ENCODE results near the gene OR1F1.
"Not testable (repeated sequence)": the region's sequence is repeated elsewhere in the genome, so short reads cannot be mapped to it uniquely, and the experiment has no call there.

OR1F1 gene

DNA sequence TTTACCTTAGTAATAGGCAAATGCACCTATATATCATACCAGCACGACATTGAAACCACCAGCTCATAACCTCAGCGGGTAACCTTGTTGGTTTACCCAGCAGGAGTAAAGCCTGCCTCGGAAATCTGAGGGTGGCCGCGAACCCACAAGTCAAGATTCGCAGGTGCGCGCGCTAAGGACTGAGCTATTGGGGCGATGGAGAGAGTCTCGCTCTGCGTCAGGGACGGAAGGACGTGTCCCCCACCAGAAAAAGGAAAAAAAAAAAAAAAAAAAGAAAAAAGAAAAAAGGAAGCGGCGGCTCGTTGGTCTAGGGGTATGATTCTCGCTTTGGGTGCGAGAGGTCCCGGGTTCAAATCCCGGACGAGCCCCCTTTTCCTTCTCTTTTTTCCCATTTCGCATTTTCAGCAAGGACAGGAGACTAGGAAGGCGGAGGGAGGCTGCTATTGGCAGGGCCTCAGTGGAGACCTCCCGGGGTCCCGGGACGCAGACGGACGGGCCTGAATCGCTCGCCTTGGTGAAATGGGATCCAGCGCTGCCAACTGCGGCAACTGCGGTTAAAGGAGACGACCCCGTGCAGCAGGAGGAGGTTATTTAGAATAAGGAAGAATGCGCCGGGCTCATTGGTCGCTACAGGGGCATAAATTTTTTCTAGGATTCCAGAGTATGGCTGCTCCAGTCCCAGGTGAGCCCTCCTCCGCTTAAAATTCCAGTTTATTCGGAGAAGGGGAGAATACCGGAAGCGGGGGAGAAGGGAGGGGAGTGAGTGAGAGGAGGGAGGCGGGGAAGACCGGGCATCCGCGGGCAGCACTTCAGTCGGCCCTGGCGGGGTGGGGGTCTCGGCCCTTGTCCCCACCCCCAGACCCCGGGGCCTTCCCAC lies at the start of gene OR1F1:
TSS of gene OR1F1 (plus strand) at position 407 of the 877 bp plus-strand sequence.
- DNase-seq: peak; percentile 58

- DNase-seq: no peak
Measured at GRCh38 chr16:3138342-3138741, 49.7 kb upstream of the OR1F1 start.

- no peak for DNase-seq
Measured at GRCh38 chr16:3138823-3139426, 49.1 kb upstream of the OR1F1 start.

DNA sequence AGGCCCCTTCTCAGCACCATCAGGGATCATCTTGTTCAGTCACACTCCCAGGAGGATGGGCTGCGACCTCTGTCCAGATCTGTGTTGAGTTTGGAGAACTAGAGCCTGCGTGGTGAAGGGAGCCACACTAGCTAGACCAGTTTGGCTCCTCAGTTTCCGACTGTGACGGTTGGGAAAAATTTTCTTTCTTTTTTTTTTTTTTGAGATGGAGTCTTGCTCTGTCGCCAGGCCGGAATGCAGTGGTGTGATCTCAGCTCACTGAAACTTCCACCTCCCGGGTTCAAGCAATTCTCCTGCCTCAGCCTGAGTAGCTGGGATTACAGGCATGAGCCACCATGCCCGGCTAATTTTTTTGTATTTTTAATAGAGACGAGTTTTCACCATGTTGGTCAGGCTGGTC lies 48.4 kb upstream of the OR1F1 start:
- DNase-seq: not testable (repeated sequence)

DNA sequence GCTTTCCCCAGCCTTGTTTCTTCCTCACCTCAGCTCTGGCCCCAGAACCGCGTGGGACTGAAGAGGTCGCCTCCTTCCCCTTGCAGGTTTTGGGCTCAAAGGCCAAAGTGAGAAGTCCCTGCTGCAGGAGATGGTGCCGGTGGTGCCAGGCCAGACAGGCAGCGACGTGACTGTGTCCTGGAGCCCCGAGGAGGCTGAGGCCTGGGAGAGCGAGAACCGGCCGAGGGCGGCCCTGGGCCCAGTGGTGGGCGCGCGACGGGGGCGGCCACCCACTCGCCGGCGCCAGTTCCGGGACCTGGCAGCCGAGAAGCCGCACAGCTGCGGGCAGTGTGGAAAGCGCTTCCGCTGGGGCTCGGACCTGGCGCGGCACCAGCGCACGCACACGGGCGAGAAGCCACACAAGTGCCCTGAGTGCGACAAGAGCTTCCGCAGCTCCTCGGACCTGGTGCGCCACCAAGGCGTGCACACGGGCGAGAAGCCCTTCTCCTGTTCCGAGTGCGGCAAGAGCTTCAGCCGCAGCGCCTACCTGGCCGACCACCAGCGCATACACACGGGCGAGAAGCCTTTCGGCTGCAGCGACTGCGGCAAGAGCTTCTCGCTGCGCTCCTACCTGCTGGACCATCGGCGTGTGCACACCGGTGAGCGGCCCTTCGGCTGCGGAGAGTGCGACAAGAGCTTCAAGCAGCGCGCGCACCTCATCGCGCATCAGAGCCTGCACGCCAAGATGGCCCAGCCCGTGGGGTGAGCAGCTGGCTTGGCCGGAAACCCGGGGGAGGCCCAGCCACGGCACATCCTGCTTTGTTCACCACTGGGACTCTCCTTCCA lies 47.2 kb upstream of the OR1F1 start:
- DNase-seq: no peak

GRCh38 chr16:3141781-3142311 lies 46.2 kb upstream of the OR1F1 start:
- DNase-seq: no peak

GRCh38 chr16:3142327-3142726 lies 45.7 kb upstream of the OR1F1 start:
- DNase-seq: no peak

DNA sequence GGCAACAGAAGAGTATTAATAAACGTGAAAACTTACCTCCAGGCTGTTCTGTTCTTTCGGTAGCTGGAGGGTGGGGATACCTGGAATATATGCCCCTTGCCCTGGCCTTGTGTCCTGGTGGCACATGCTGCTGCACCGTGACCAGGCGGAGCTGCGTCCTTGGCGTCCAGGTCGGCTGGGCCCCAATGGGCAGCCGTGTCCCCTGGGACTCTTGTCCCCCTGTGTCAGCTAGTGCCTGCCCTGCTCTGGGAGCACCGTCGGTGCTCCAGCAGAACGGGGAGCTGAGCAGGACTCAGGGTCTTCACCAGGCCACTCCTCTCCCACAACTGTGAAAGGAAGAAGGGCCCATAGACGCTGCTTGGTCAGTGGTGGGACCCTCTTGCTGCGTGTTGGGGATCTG lies 45.2 kb upstream of the OR1F1 start:
- DNase-seq: no peak

DNA sequence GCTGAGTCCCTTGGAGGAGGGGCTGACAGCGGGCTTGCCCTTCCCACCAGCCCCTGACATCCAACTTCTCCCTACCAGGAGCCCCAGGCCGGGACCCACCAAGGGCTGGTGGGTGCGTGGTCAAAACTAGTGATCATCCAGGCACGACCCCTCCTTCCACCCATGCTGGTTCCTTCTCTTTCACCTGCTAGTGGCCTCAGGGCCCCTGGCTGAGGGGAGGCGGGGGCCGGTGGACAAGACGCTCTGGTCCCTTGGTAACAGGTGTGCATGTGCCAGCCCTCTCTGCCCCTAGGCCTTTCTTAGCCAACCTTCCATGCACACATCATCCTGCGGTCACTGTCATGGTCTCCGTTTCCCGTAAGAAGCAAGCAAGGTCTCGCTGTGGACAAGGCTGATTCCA lies 44.8 kb upstream of the OR1F1 start:
- DNase-seq: no peak

DNA sequence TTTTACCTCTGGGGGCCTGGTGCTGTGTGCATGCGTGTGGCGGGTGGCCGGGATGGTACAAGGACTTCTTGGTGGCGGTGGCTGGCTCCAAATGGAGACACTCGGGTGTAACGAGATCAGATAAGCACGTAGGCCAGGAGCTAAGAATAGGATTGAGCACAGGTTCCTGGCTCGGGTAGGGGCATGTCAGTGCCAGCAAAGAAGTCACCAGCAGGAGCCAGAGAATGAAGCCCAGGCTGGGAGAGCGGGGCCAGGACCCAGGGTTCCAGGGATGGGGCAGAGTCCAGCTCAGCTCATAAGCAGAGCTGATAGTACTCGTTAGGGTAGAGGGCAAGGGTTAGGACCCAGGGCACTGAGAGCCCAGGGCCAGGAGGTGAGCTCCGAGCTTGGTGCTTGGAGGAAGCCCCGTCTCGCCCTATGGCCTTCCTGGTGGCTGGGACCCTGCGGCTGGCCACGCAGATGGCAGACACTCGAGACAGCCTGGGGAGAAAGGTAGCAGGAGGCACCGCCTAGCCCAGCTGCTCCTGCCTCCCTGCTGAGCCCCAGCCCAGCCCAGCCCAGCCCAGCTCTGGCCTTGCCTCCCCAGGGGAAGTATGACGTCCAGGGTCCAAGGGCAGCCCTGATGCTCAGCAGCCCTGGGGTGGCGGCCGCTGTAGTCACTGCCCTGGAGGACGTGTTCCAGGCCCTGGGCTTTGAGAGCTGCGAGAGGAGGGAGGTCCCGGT lies 44.2 kb upstream of the OR1F1 start:
- no peak for DNase-seq

GRCh38 chr16:3144321-3144983 lies 43.6 kb upstream of the OR1F1 start:
- no peak for DNase-seq

DNA sequence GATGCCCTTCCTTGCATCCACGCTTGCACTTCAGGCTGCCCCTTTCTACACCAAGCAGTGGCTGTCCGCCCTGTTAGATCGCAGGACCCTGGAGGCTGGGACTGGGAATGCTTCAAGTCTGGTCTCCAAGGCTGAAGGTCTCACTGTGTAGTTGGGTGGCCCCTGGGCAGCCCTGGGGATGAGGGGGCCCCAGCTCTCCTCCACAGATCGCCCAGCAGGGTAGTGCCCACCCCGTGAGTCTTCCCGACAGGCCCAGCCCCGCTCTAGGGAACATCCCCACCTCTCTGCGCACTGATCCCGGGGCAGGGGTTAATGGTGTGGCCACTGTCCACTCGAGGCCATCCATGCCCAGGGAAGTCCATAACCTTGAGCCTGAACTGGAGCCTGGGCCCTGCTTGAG lies 42.9 kb upstream of the OR1F1 start:
- DNase-seq: no peak

DNA sequence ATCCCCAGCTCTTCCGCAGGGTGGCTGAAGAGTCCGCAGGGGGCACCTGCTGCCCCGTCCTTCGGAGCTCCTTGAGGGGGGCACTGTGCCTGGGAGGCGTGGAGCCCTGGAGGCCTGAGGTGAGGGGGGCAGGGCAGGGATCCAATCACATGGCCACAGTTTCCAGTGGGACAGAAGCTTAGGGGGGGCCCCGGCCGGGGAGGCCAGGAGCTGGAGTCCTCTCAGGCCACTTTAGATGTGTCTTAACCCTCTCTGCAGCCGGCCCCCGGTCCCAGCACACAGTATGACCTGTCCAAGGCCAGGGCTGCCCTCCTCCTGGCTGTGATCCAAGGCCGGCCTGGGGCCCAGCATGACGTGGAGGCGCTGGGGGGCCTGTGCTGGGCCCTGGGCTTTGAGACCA lies 42.3 kb upstream of the OR1F1 start:
- DNase-seq: no peak

DNA sequence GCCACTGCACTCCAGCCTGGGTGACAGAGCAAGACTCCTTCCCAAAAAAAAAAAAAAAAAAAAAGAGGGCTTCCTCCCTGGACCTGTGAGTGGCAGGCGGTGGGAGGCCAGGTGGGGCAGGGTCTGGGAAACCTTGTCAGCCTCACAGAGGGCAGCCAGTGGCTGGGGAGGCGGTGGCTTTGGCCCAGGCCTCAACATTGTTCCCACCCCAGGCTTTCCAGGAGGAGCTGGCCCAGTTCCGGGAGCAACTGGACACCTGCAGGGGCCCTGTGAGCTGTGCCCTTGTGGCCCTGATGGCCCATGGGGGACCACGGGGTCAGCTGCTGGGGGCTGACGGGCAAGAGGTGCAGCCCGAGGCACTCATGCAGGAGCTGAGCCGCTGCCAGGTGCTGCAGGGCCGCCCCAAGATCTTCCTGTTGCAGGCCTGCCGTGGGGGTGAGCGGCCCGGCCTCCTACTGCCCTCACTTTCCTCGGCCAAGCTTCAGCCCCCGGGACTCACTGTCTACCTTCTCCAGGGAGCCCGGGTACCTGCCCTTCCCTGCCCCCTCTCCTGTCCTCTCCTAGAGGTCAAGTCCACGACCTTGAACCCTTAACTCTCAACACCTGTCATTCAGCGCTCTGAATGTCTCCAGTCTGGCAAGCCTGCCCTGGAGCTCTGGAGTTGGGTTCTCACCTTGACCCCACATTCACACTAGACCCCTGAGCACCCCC lies 40.8 kb upstream of the OR1F1 start:
- DNase-seq: no peak

DNA sequence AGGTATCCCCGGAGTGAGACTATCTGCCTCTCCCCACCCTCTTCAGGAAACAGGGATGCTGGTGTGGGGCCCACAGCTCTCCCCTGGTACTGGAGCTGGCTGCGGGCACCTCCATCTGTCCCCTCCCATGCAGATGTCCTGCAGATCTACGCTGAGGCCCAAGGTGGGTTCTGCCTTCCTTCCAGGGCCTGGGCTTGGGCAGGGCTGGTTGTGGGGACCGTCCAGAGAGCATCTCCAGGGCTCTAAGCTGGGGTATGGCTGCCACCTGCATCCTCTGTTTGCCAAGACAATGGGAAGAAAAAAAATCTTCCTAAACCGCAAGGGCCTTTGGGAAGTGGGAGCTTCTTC lies 40.3 kb upstream of the OR1F1 start:
- no peak for DNase-seq

- no peak for DNase-seq
Measured at GRCh38 chr16:3148256-3149192, 39.5 kb upstream of the OR1F1 start.

DNA sequence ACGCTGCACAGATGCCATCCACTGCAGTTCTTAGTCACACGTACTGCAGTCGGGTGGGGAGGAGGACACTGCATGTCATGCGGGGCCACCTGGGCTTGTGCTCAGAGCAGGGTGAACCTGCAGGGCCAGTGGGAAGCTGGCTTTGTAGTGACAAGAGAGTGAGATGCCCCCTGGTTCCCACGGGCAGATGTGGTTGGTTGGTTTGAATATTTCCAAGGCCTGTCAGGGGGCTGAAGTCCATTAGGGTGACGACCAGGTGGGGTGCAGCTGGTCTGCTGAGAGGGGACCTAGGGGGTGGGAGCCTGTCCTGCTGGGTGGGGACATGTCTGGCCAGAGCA lies 38.8 kb upstream of the OR1F1 start:
- no peak for DNase-seq

DNA sequence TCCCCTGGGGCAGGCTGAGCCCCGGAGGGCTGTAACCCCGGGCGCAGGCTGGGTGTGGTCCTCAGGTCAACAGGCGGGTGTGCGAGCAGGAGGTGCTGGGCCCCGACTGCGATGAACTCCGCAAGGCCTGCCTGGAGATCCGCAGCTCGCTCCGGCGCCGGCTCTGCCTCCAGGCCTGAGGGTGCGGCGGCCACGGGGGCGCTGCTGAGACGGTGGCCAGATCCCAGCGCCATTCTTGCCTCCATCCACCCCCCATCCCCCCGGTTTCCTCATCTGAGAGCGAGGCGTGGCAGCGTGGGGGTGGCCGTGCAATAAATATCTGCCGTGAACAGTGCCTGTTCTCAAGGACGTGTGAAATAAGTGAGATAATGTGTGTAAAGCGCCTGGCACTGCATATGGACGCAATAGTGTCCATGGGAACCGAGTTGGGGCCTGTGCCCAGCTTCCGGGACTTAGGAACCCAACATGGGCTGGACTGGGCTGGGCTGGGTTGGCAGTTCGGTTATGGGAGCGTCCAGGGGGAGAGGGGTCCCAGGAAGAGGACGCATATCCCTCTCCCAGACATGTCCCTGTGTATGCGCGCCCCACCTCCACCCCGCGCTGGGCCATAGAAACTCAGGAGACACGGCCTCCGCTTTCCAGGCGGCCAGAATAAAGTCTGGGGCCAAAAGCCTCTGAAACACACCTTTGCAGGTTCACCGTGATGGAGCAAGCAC lies 38.2 kb upstream of the OR1F1 start:
- DNase-seq: peak; percentile 39

DNA sequence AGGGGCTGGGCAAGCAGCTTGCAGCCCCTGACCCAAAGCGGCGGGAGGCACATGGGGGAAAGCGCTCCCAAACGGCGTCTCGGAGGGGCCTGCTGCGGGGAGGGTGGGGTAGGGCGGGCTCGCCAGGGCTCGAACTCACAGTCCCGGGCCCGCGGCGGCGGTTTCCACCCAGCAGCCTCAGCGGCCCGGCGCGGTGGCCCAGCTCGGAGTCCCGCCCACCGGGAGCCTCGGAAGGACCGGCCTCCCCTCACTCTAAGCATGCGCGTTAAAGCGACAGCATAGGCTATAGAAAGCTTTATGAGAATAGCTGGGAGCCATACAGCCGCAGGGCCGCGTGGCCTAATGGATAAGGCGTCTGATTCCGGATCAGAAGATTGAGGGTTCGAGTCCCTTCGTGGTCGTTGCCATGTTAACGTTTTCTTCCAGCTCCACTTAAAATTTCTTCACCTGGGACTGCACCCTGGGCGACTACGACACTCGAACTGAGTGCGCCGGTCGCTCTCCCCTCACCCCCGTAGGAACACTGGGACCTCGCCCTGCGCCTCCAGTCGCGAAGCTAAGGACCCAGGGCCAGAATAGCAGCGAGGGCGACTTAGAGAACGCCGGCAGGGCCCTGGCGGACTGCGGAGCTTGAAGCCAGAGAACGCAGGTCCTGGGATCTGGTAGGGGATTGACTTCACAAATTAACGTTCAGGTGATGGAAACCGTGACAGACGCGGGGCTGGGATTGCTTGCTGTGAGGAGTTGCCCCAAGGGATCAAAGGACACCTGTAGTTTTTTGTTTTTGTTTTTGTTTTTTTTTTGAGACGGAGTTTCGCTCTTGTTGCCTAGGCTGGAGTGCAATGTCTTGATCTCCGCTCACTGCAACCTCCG lies 37.4 kb upstream of the OR1F1 start:
- DNase-seq: peak; percentile 98

Measured in NCI-H345 (cell line).